Muscle of leg (tissue), 11 donors: Measurements from ENCODE around the gene ANOS1. TPM values are rescaled to one million over a fixed set of nuclear protein-coding genes. Genes with fewer than 3 reads are reported as not detected.

Source experiments
- DNase-seq: peaks from one replicate; pipeline ENCODE4 v3.0.0; 2013
- H3K27ac ChIP-seq: one replicate; pipeline ENCODE4 v1.5.1; 2013; ENCODE audit warnings: mild to moderate bottlenecking, low read length, control low read depth
- H3K27me3 ChIP-seq: one replicate; pipeline ENCODE4 v1.6.1; 2013; ENCODE audit warnings: low read length; ENCODE audit not compliant: control insufficient read depth, insufficient read depth
- H3K36me3 ChIP-seq: one replicate; pipeline ENCODE4 v1.6.1; 2013; ENCODE audit warnings: low read length; ENCODE audit not compliant: control insufficient read depth, insufficient read depth
- H3K4me1 ChIP-seq: one replicate; pipeline ENCODE4 v1.6.1; 2013; ENCODE audit warnings: low read length; ENCODE audit not compliant: control insufficient read depth, insufficient read depth
- H3K4me3 ChIP-seq: one replicate; pipeline ENCODE4 v1.5.1; 2013; ENCODE audit warnings: low read length, control low read depth
- H3K9me3 ChIP-seq: replicated peaks from 2 replicates; pipeline ENCODE4 v1.6.1; 2013; ENCODE audit warnings: low read depth, low read length; ENCODE audit not compliant: control insufficient read depth
- WGBS: methylation state at CpG from one replicate; pipeline ENCODE4 v1.1.5; 2013; ENCODE audit warnings: missing lambda C conversion rate; ENCODE audit not compliant: insufficient coverage; 5-methylcytosine and 5-hydroxymethylcytosine counted together
- polyA plus RNA-seq, 8 donors: library from polyadenylated mRNA; unstranded; fragments of 120-200 nt; gene quantifications; one replicate each; pipeline versions ENCODE4 v1.2.1 to v1.2.3, GENCODE V29; 2013; ENCODE audit warnings: inconsistent platforms in 1 of 8, low replicate concordance in 1 of 8; ENCODE audit not compliant: insufficient read length in 8 of 8, insufficient read depth in 1 of 8
- total RNA-seq: library from RNA; stranded (reverse); fragments of 120-200 nt; gene quantifications from one replicate; pipeline ENCODE4 v1.2.4, GENCODE V29; 2013

Gene ANOS1
- total and polyA plus RNA-seq, 9 donors, result 16.7 to 44.1 (median 27.1) TPM

GRCh38 chrX:8721536-8721935, 10.4 kb downstream of the ANOS1 start:
- Histone ChIP-seq H3K27ac (no peak overlapping the region), H3K4me3 (no peak overlapping the region), H3K4me1 (no peaks in the 10 kb centered on the region), H3K36me3 (no peaks in the 10 kb centered on the region), H3K27me3 (peaks cover 23% of the 10 kb centered on the region), H3K9me3 (no peaks in the 10 kb centered on the region)
- WGBS, result 67% methylated on average over 1 of the region's 2 CpGs
- no peak for DNase-seq

GRCh38 chrX:8720136-8720535, 11.8 kb downstream of the ANOS1 start:
- no peak overlapping the region for H3K4me3 ChIP-seq
- no peaks in the 10 kb centered on the region for H3K9me3 ChIP-seq
- no peaks in the 10 kb centered on the region for H3K36me3 ChIP-seq
- 60% methylated on average over 2 of the region's 6 CpGs for WGBS
- H3K27me3 ChIP-seq, result peaks cover 20% of the 10 kb centered on the region
- DNase-seq, result peak; percentile 89
- H3K27ac ChIP-seq, result peak overlapping the region; percentile 60
- no peaks in the 10 kb centered on the region for H3K4me1 ChIP-seq

- 71% methylated on average over 1 of the region's 2 CpGs for WGBS
- peak overlapping the region; percentile 78 for H3K27ac ChIP-seq
- peaks cover 16% of the 10 kb centered on the region for H3K27me3 ChIP-seq
- DNase-seq, result peak; percentile 91
- no peak overlapping the region for H3K4me3 ChIP-seq
- H3K4me1 ChIP-seq, result no peaks in the 10 kb centered on the region
- H3K36me3 ChIP-seq, result no peaks in the 10 kb centered on the region
- H3K9me3 ChIP-seq, result no peaks in the 10 kb centered on the region
Observed at GRCh38 chrX:8717354-8717753, 14.6 kb downstream of the ANOS1 start.

DNA sequence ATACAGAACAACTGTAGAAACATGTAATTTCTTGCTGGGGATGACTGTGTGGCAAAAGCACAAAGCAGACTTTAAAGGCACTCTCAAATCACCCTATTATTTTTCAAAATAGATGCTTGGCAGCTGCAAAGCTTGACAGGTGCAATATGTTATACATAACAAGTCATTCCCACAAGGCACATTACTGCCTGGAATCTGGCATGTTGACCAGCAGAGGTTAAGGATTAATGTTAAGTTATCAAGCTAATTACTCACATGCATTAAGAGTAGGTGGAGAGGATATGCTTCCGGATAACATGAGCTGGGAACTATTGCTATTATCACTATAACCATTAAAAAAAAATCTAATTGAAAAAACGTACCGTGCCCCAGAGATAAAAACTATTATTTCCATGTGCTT, 17.8 kb downstream of the ANOS1 start:
- WGBS, result no CpG with 5 or more reads among the region's 3 CpGs
- no peak overlapping the region for H3K4me3 ChIP-seq
- peak; percentile 43 for DNase-seq
- H3K36me3 ChIP-seq, result no peaks in the 10 kb centered on the region
- H3K27me3 ChIP-seq, result peaks cover 11% of the 10 kb centered on the region
- no peaks in the 10 kb centered on the region for H3K4me1 ChIP-seq
- H3K9me3 ChIP-seq, result no peaks in the 10 kb centered on the region
- no peak overlapping the region for H3K27ac ChIP-seq

DNA sequence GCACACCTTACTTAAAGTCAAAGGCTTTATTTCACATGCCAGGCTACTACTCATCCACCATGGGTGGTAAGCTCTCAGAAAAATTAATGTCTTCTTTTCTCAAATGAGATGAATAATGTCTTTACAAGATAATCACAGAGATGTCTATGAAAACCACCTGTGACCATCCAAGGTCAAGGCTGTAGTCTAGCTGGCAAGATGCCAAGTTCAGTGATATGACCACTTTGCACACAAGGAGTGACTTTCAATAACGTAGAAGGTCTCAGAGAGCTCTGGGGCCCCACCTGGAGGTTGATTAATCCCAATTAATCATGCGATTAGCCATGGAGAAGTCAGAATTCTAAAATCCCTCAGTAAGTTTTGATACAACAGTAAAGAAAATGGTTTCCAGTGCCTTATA, 20.5 kb downstream of the ANOS1 start:
- Histone ChIP-seq H3K9me3 (no peaks in the 10 kb centered on the region), H3K4me3 (no peak overlapping the region), H3K27ac (no peak overlapping the region), H3K4me1 (no peaks in the 10 kb centered on the region), H3K27me3 (peaks cover 14% of the 10 kb centered on the region), H3K36me3 (no peaks in the 10 kb centered on the region)
- WGBS, result 22% methylated on average over 1 of the region's 2 CpGs
- no peak for DNase-seq

- Histone ChIP-seq H3K4me1 (no peaks in the 10 kb centered on the region), H3K36me3 (no peaks in the 10 kb centered on the region), H3K27me3 (peaks cover 17% of the 10 kb centered on the region), H3K4me3 (no peak overlapping the region), H3K27ac (no peak overlapping the region), H3K9me3 (no peaks in the 10 kb centered on the region)
- no CpG with 5 or more reads among the region's 2 CpGs for WGBS
- DNase-seq, result no peak
Observed at GRCh38 chrX:8704184-8704583, 27.8 kb downstream of the ANOS1 start.

DNA sequence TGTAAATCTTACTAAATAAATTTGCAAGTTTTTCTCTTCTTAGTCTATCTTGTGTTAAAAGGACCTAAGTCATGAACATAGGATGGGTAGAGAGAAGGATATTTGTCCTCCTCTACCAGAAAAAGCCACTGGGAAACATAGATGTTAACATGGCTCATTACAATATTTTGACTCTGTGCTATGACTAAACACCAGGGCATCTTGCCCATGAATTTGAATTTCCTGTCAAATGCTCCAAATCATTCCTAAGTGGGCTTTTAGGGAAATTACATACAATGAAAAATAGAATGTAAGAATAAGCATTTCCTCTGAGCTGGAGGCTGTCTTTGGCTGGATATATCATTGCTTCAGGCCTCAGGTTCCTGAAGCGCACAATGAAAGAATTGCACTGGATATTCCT, 39.1 kb downstream of the ANOS1 start:
- DNase-seq, result peak; percentile 64
- no peaks in the 10 kb centered on the region for H3K4me1 ChIP-seq

DNA sequence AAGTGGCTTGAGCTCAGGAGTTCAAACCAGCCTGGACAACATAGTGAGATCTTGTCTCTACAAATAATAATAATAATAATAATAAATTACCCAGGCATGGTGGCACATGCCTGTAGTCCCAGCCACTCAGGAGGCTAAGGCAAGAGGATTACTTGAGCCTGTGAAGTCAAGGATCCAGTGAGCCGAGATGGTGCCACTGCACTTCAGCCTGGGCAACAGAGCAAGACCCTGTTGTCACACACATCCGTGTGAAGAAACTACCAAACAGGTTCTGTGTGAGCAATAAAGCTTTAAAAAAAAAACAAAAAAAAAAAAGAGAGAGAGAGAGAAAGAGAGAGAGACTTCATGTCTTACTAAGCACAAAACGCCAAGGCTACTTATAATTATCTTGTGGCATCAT, 42.5 kb downstream of the ANOS1 start:
- WGBS, result 67% methylated on average over 1 of the region's 3 CpGs

More for the DNA sequence above, 39.1 kb downstream of the ANOS1 start:
- Histone ChIP-seq H3K27ac (no peak overlapping the region), H3K4me3 (no peak overlapping the region), H3K9me3 (no peaks in the 10 kb centered on the region), H3K27me3 (peaks cover 8% of the 10 kb centered on the region), H3K36me3 (no peaks in the 10 kb centered on the region)
- WGBS, result no CpG with 5 or more reads among the region's 1 CpG

GRCh38 chrX:8688776-8689175, 43.2 kb downstream of the ANOS1 start:
- Histone ChIP-seq H3K4me3 (no peak overlapping the region), H3K27me3 (peaks cover 18% of the 10 kb centered on the region)

More for the DNA sequence above, 42.5 kb downstream of the ANOS1 start:
- no peaks in the 10 kb centered on the region for H3K9me3 ChIP-seq
- peaks cover 12% of the 10 kb centered on the region for H3K27me3 ChIP-seq
- no peaks in the 10 kb centered on the region for H3K36me3 ChIP-seq
- H3K27ac ChIP-seq, result no peak overlapping the region
- DNase-seq, result no peak
- H3K4me3 ChIP-seq, result no peak overlapping the region
- H3K4me1 ChIP-seq, result no peaks in the 10 kb centered on the region

GRCh38 chrX:8684201-8684965, 47.6 kb downstream of the ANOS1 start:
- Histone ChIP-seq H3K27ac (no peak overlapping the region), H3K4me1 (no peaks in the 10 kb centered on the region), H3K9me3 (no peaks in the 10 kb centered on the region), H3K36me3 (no peaks in the 10 kb centered on the region), H3K27me3 (peaks cover 18% of the 10 kb centered on the region), H3K4me3 (no peak overlapping the region)
- peak; percentile 49 for DNase-seq
- WGBS, result 40% methylated on average over 16 of the region's 16 CpGs

More at GRCh38 chrX:8688776-8689175, 43.2 kb downstream of the ANOS1 start:
- H3K36me3 ChIP-seq, result no peaks in the 10 kb centered on the region
- WGBS, result 60% methylated on average over 1 of the region's 3 CpGs
- H3K9me3 ChIP-seq, result no peaks in the 10 kb centered on the region
- no peak overlapping the region for H3K27ac ChIP-seq
- no peak for DNase-seq
- H3K4me1 ChIP-seq, result no peaks in the 10 kb centered on the region
